Measurements from ENCODE around the gene JPH4. TPM values are rescaled to one million over a fixed set of nuclear protein-coding genes. Genes with fewer than 3 reads are reported as not detected.

The JPH4 gene
- polyA plus RNA-seq, 3 donors = 2.2 to 4.1 (median 3.7) TPM

GRCh38 chr14:23580152-23580926 lies 1.7 kb upstream of the JPH4 start:
- WGBS (ENCODE audit: insufficient coverage) = 95% methylated on average over 15 of the region's 24 CpGs
- H3K4me2 ChIP-seq (replicated peaks; ENCODE audit: extremely low read depth, low read length, poor library complexity, severe bottlenecking) = no peak overlapping the region
- intact Hi-C loops (cut with micrococcal nuclease) = no loop called here
- H3K9me3 Mint-ChIP-seq = peaks cover 0 to 15% (median 8%) of the 10 kb centered on the region in 7 donors
- peaks cover 10 to 18% of the 10 kb centered on the region in 2 donors for H3K4me1 ChIP-seq (ENCODE audit: control insufficient read depth in 1 of 2, insufficient read depth in 2 of 2, low read length in 2 of 2)
- peaks cover 42 to 63% (median 62%) of the 10 kb centered on the region in 3 donors for H3K27me3 Mint-ChIP-seq (ENCODE audit: low read depth in 3 of 3)
- H3K27ac Mint-ChIP-seq = peak overlapping the region in 1 of 7 donors; percentile 2
- no peak overlapping the region for H2AFZ ChIP-seq (ENCODE audit: insufficient read depth, low read depth, low read length, poor library complexity, severe bottlenecking)
- no peak overlapping the region for H3K4me3 ChIP-seq (replicated peaks in 1 of 3; ENCODE audit: low read depth in 2 of 3, low read length in 3 of 3)
- TF ChIP-seq CTCF (IDR thresholded peaks at IDR 0.05) = no peak
- H3K4me3 Mint-ChIP-seq = no peak overlapping the region
- H3K79me2 ChIP-seq (ENCODE audit: insufficient read depth, low read length) = no peaks in the 10 kb centered on the region
- H3K9ac ChIP-seq (ENCODE audit: insufficient read depth, low read length, poor library complexity, severe bottlenecking) = no peak overlapping the region
- H3K36me3 ChIP-seq (replicated peaks in 1 of 2; ENCODE audit: control insufficient read depth in 1 of 2, insufficient read depth in 2 of 2, low read length in 2 of 2) = no peaks in the 10 kb centered on the region
- H3K9me3 ChIP-seq (replicated peaks in 1 of 2; ENCODE audit: control insufficient read depth in 1 of 2, insufficient read depth in 1 of 2, low read length in 2 of 2) = peaks cover 0 to 6% of the 10 kb centered on the region in 2 donors
- DNase-seq = no peak
- no peak overlapping the region for H3K27ac ChIP-seq (ENCODE audit: low read depth in 1 of 2, low read length in 2 of 2)
- H4K20me1 ChIP-seq (ENCODE audit: insufficient read depth, low read length) = no peaks in the 10 kb centered on the region
- H3K4me1 Mint-ChIP-seq = peaks cover 10% of the 10 kb centered on the region
- H3K27me3 ChIP-seq (ENCODE audit: control insufficient read depth in 2 of 2, insufficient read depth in 2 of 2, low read length in 2 of 2) = peaks cover 36 to 45% of the 10 kb centered on the region in 2 donors
- H3K36me3 Mint-ChIP-seq = peaks cover 1 to 4% of the 10 kb centered on the region in 2 donors

DNA sequence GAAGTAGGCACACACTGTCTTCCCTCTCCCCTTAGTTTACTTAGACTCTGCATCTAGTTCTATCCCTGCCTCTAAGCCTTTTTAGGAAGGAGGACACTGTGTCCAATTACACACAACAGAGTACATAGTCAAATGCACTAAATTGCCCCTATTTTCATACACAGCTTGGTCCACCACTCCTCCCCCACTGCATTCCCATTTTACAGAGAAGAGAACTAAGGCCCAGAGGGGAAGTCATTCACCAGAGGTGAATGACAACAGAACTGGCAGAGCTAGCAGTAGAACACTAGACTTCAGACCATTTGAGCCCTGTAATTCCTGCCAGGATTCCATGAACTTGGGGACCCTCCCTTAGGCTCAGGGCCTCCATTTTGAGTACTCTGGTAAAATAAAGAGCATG lies 1.1 kb upstream of the JPH4 start:
- H3K9ac ChIP-seq (ENCODE audit: insufficient read depth, low read length, poor library complexity, severe bottlenecking) = no peak overlapping the region
- peaks cover 3 to 7% of the 10 kb centered on the region in 2 donors for H3K36me3 Mint-ChIP-seq
- no peak overlapping the region for H2AFZ ChIP-seq (ENCODE audit: insufficient read depth, low read depth, low read length, poor library complexity, severe bottlenecking)
- no peak overlapping the region for H3K4me2 ChIP-seq (replicated peaks; ENCODE audit: extremely low read depth, low read length, poor library complexity, severe bottlenecking)
- H3K4me3 ChIP-seq (replicated peaks in 1 of 3; ENCODE audit: low read depth in 2 of 3, low read length in 3 of 3) = no peak overlapping the region
- no peaks in the 10 kb centered on the region for H3K79me2 ChIP-seq (ENCODE audit: insufficient read depth, low read length)
- peaks cover 37 to 51% of the 10 kb centered on the region in 2 donors for H3K27me3 ChIP-seq (ENCODE audit: control insufficient read depth in 2 of 2, insufficient read depth in 2 of 2, low read length in 2 of 2)
- H3K27ac ChIP-seq (ENCODE audit: low read depth in 1 of 2, low read length in 2 of 2) = no peak overlapping the region
- DNase-seq = no peak
- no peaks in the 10 kb centered on the region for H3K36me3 ChIP-seq (replicated peaks in 1 of 2; ENCODE audit: control insufficient read depth in 1 of 2, insufficient read depth in 2 of 2, low read length in 2 of 2)
- H4K20me1 ChIP-seq (ENCODE audit: insufficient read depth, low read length) = no peaks in the 10 kb centered on the region
- peak overlapping the region in 1 of 7 donors; percentile 2 for H3K27ac Mint-ChIP-seq
- peaks cover 10 to 18% of the 10 kb centered on the region in 2 donors for H3K4me1 ChIP-seq (ENCODE audit: control insufficient read depth in 1 of 2, insufficient read depth in 2 of 2, low read length in 2 of 2)
- H3K27me3 Mint-ChIP-seq (ENCODE audit: low read depth in 3 of 3) = peaks cover 47 to 69% (median 67%) of the 10 kb centered on the region in 3 donors
- TF ChIP-seq CTCF (IDR thresholded peaks at IDR 0.05) = no peak
- peaks cover 0 to 18% (median 10%) of the 10 kb centered on the region in 7 donors for H3K9me3 Mint-ChIP-seq
- intact Hi-C loops (cut with micrococcal nuclease) = no loop called here
- peak overlapping the region in 1 of 2 donors; percentile 67 for H3K4me3 Mint-ChIP-seq
- peaks cover 10% of the 10 kb centered on the region for H3K4me1 Mint-ChIP-seq
- peaks cover 0 to 6% of the 10 kb centered on the region in 2 donors for H3K9me3 ChIP-seq (replicated peaks in 1 of 2; ENCODE audit: control insufficient read depth in 1 of 2, insufficient read depth in 1 of 2, low read length in 2 of 2)

All from CD14-positive monocyte (primary cell).